WERI-Rb-1 (cell line): Measurements from ENCODE around the gene DKKL1.
A peak's percentile ranks its signal among the peaks of the same experiment; 100 is the strongest.

Experiments
- DNase-seq: peaks from one replicate; pipeline ENCODE4 v3.0.0-alpha.2; 2020
- H3K27ac ChIP-seq: fragments of 250-450 bp; sonication (Bioruptor Pico); 2 replicates; pipeline ENCODE4 v1.5.1; 2020; ENCODE audit warnings: mild to moderate bottlenecking, moderate library complexity
- H3K27me3 ChIP-seq: fragments of 250-450 bp; sonication (Bioruptor Pico); 2 replicates; pipeline ENCODE4 v1.5.1; 2021; ENCODE audit warnings: mild to moderate bottlenecking, low read depth, moderate library complexity; ENCODE audit not compliant: insufficient read depth, severe bottlenecking
- H3K36me3 ChIP-seq: fragments of 250-450 bp; sonication (Bioruptor Pico); 2 replicates; pipeline ENCODE4 v1.5.1; 2020; ENCODE audit warnings: mild to moderate bottlenecking, moderate library complexity
- H3K4me3 ChIP-seq: 2 replicates; pipeline ENCODE4 v1.5.1; 2011; ENCODE audit warnings: low read depth, mild to moderate bottlenecking, control low read depth, low read length
- H3K9me3 ChIP-seq: fragments of 250-450 bp; sonication (Bioruptor Pico); 2 replicates; pipeline ENCODE4 v1.5.1; 2021; ENCODE audit warnings: mild to moderate bottlenecking, moderate library complexity; ENCODE audit not compliant: severe bottlenecking
- TF ChIP-seq, protein P1 (sequence below): IDR thresholded peaks from 2 replicates; pipeline ENCODE4 v1.5.1; 2011; ENCODE audit warnings: low read depth, mild to moderate bottlenecking, control low read depth, inconsistent platforms, low read length

DKKL1 gene

DNA sequence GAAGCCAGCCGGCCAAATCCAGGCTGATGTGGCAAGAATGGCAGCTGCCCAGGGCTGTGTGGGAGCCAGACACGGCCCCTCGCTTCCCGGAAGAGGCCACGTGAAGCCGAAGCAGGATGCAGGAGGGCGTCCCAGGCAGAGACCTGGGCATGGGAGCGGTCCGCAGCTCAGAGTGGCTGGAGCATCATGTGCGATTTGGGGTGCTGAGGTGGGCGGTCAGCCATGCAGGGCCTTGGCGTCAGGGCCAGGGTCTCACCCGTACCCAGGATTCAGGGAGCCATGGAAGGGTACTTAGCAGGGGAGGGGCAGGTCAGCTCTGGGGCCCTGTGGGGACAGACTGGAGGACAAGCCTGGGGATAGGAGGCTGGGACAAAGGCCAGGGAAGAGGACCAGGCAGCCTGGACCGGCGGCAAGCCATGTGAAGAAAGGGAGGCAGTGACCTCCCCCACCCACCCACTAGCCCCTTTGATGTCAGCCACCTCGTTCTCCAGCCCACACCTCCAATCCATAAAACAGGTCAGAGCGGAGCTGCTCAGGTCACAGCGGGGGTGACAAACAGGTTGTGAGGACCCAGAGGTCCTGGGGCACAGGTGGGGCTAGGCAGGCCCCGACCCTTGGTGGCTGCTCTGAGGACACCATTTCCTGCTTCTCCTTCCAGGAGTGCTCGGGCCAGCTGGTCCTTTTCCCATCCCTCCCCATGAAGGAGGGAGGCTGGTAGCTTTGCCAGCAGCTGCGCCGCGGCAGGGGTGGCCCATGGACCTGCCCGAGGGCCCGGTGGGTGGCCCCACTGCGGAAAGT lies 26.7 kb downstream of the DKKL1 start:
- no peak overlapping the region for H3K4me3 ChIP-seq
- TF ChIP-seq, protein P1, sequence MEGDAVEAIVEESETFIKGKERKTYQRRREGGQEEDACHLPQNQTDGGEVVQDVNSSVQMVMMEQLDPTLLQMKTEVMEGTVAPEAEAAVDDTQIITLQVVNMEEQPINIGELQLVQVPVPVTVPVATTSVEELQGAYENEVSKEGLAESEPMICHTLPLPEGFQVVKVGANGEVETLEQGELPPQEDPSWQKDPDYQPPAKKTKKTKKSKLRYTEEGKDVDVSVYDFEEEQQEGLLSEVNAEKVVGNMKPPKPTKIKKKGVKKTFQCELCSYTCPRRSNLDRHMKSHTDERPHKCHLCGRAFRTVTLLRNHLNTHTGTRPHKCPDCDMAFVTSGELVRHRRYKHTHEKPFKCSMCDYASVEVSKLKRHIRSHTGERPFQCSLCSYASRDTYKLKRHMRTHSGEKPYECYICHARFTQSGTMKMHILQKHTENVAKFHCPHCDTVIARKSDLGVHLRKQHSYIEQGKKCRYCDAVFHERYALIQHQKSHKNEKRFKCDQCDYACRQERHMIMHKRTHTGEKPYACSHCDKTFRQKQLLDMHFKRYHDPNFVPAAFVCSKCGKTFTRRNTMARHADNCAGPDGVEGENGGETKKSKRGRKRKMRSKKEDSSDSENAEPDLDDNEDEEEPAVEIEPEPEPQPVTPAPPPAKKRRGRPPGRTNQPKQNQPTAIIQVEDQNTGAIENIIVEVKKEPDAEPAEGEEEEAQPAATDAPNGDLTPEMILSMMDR = no peak
- H3K9me3 ChIP-seq = no peaks in the 10 kb centered on the region
- H3K27ac ChIP-seq = no peak overlapping the region
- H3K36me3 ChIP-seq = no peaks in the 10 kb centered on the region
- no peak for DNase-seq
- H3K27me3 ChIP-seq = no peaks in the 10 kb centered on the region

DNA sequence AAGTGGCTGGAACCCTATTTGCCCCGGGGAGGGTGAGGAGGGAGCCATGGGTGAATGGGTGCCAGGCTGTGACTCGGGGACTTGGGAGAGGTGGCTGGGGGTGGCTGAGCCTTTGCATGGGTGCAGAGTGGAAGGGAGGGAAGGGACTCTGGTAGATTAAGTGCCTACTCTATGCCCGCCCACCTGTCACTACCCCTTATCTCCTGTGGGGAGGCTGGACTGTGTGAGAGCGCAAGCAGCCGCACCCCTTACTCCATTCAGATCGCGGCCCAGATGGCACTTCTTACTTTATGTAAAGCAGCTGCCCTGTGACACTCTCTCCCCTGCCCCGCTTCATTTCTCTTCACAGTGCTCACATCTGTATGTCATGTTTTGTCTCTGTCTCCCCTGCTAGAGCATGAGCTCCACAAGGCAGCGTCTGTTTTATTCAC lies 27.3 kb downstream of the DKKL1 start:
- Histone ChIP-seq H3K27ac (no peak overlapping the region), H3K4me3 (no peak overlapping the region), H3K9me3 (no peaks in the 10 kb centered on the region), H3K36me3 (no peaks in the 10 kb centered on the region), H3K27me3 (no peaks in the 10 kb centered on the region)
- TF ChIP-seq, protein P1 = no peak
- peak; percentile 53 for DNase-seq

DNA sequence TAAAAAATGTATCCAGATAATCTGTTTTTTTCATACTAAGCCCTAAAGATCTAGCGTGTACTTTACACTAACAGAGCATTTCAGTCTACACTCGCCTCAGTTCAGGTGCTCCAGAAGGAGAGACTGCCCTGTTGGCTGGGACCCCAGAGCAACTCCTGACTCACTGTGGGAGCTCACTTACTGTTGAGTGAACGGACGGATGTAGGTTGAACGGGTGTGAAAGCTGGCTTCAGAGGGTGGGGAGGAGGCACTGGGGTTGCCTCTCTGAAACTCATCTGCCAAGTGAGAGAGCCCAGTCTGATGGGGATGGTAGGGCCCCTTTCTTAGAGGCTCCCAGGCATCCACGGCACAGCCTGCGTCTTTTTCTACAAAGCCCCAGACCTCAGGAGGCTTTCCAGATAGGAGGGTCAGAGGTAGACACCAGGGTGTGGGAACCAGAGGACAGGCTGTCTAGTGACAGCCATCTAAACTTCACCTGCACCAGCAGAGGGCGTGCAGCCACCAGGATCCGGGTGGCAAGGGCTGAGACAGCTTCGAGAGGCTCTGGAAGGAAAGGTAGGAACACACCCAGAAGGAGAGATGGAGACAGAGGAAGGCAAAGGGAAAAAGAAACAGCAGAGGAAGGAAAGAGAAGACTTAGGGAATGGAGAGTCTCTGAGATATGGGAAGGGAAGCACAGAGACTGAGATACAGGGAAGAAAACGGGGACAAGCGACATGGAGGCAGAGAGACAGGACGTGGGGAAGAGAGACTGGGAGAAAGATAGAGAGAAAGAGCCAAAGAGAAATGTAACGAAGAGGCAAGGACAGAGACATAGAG lies 28.1 kb downstream of the DKKL1 start:
- H3K9me3 ChIP-seq = no peaks in the 10 kb centered on the region
- peak; percentile 88 for DNase-seq
- H3K27me3 ChIP-seq = no peaks in the 10 kb centered on the region
- TF ChIP-seq, protein P1 = peak; percentile 82
- H3K4me3 ChIP-seq = no peak overlapping the region
- no peak overlapping the region for H3K27ac ChIP-seq
- no peaks in the 10 kb centered on the region for H3K36me3 ChIP-seq

DNA sequence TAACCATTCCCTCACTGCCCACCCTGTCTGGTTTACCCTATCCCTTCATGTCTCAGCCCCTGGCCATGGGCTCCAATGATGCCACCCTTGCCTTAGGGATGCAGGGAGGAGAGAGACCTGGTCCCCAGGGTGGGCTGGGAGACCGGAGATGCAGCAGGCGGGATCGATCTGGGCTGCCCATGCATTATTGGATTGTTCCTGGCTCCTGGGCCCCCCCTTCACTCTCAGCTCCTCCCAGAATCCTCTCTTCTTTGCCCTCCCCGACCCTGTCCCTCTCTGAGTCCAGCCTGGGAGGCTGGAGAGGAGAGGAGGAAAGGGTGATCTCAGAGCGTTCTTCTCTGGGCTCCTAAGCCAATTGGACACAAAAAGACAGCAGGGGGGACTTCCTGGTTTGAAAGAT lies 30.2 kb downstream of the DKKL1 start:
- Histone ChIP-seq H3K27me3 (no peaks in the 10 kb centered on the region), H3K27ac (peak overlapping the region; percentile 78), H3K4me3 (no peak overlapping the region), H3K36me3 (no peaks in the 10 kb centered on the region), H3K9me3 (no peaks in the 10 kb centered on the region)
- TF ChIP-seq, protein P1 = no peak
- DNase-seq = peak; percentile 51

DNA sequence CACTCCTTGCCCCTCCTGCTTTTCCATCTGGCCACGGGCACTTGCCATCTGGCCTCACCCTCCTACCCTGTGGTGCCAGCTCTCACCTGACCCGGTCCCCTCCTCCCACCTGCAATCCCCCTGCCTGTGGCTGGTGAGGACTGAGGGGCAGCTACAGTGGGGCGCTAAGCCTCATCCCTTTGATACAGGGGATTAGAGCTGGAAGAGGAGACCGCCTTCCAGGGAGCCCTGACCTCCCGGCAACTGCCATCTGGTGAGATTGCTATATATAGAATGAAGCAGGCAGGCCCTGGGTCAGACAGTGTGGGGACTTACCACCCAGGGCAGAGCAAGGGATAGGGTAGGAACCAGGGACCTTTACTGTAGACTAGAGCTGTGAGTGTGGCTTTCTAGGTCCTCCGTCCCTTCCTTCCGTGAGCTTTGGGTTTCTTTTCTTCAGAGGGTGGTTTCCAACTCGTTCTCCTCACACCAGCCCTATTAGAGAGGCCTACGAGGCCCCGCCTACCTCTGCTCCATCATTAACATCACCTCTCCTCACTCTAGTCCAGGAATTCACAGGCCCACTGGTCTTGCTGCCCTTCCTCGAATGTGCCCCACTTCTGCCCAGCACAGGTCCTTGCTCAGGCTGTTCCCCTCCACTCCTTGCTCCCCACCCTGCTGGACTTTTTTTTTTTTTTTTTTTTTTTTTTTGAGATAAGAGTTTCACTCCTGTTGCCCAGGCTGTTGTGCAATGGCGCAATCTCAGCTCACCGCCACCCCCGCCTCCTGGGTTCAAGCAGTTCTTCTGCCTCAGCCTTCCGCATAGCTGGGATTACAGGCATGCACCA lies 32.1 kb downstream of the DKKL1 start:
- H3K4me3 ChIP-seq = no peak overlapping the region
- no peaks in the 10 kb centered on the region for H3K36me3 ChIP-seq
- DNase-seq = peak; percentile 92
- TF ChIP-seq, protein P1 = no peak
- no peaks in the 10 kb centered on the region for H3K27me3 ChIP-seq
- no peaks in the 10 kb centered on the region for H3K9me3 ChIP-seq
- H3K27ac ChIP-seq = peak overlapping the region; percentile 78
